ENCODE results near the gene HSPA1A.

GRCh38 chr6:31825553-31825952 lies 10.2 kb downstream of the HSPA1A start:
- TF ChIP-seq POLR2AphosphoS5 (IDR thresholded peaks at IDR 0.05; ENCODE audit: low read depth, low read length) (no peak), POLR2A (IDR thresholded peaks at IDR 0.05; ENCODE audit: low read depth, low read length) (no peak), TAF1 (IDR thresholded peaks at IDR 0.05; ENCODE audit: borderline replicate concordance, low read depth, low read length) (no peak)
